ENCODE data around the gene HSPG2.
"Not testable (repeated sequence)": the region's sequence is repeated elsewhere in the genome, so short reads cannot be mapped to it uniquely, and the experiment has no call there.

- not testable (repeated sequence) for TF ChIP-seq CTCF (IDR thresholded peaks at IDR 0.05; ENCODE audit: poor library complexity); EZH2 (IDR thresholded peaks at IDR 0.05; ENCODE audit: borderline replicate concordance); EZH2phosphoT487 (IDR thresholded peaks at IDR 0.05; ENCODE audit: low read depth, severe bottlenecking, unreplicated experiment)
Measured at GRCh38 chr1:21785764-21786163, 151.3 kb downstream of the HSPG2 start.
